ENCODE measurements around the gene MBTPS1.

Gene MBTPS1

DNA sequence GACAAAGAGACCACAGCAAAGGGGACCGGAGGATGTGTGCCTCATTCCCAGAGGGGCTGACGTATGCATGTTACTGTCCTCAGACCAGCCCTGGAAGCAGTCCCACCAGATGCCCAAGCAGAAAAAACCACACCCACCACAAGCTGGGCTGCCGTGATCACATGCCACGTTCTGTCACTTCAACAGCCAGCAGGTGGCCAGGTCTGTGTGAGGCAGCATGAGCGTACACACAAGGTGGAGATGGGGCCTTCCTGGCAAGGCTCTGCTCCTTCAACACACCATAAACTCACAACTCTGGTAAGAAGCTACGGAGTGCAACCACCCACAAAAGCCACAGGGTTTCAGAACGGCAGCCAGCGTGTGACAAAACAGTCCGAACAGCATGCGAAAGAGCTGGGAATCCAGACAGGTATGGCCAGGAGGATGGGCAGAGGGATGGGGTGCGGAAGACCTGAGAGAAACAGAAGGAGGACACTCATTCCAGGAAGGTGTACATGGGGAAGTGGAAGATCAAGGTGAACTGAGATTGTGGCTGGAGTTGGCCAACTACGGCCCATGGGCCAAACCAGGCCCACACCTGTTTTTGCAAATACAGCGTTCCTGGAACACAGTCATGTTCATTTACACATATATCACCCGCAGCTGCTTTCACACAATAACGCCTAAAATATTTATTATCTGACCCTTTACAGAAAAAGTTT lies 27.9 kb downstream of the MBTPS1 start:
- Histone ChIP-seq H3K36me3 (ENCODE audit: control insufficient read depth in 2 of 2, insufficient read depth in 1 of 2, low read length in 2 of 2) (peaks cover 12 to 94% of the 10 kb centered on the region in 2 experiments; a peak in 2 of 3 replicates), H3K27ac (ENCODE audit: extremely low read depth, low read depth, low read length) (no peak overlapping the region), H3K4me3 (ENCODE audit: low read depth, low read length) (no peak overlapping the region), H3K9me3 (ENCODE audit: control insufficient read depth, insufficient read depth, low read depth, low read length) (no peaks in the 10 kb centered on the region), H3K4me1 (ENCODE audit: control insufficient read depth, insufficient read depth, low read length) (no peaks in the 10 kb centered on the region)
- TF ChIP-seq ZNF596 (tag by site-specific recombination; IDR thresholded peaks at IDR 0.05) = no peak
- TF ChIP-seq, protein P1, sequence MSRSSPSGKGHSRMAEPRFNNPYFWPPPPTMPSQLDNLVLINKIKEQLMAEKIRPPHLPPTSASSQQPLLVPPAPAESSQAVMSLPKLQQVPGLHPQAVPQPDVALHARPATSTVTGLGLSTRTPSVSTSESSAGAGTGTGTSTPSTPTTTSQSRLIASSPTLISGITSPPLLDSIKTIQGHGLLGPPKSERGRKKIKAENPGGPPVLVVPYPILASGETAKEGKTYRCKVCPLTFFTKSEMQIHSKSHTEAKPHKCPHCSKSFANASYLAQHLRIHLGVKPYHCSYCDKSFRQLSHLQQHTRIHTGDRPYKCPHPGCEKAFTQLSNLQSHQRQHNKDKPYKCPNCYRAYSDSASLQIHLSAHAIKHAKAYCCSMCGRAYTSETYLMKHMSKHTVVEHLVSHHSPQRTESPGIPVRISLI (tag by site-specific recombination; IDR thresholded peaks at IDR 0.05) = no peak
- peak; percentile 19; the same call in 1 of the 2 replicates for TF ChIP-seq KLF9 (tag by site-specific recombination; IDR thresholded peaks at IDR 0.05; ENCODE audit: low read depth)
- no peak for TF ChIP-seq SP2 (tag by site-specific recombination; IDR thresholded peaks at IDR 0.05)
- no peak for TF ChIP-seq ZNF112 (tag by site-specific recombination; IDR thresholded peaks at IDR 0.05)
- no peak for TF ChIP-seq ZNF335 (tag by site-specific recombination; conservative IDR thresholded peaks at IDR 0.05)
- TF ChIP-seq OSR2 (tag by site-specific recombination; IDR thresholded peaks at IDR 0.05) = no peak
- 0 out of 2 replicates have a peak, but pooled peaks have one; percentile 39 for TF ChIP-seq ZIC2 (tag by site-specific recombination; IDR thresholded peaks at IDR 0.05)
- no peak for TF ChIP-seq ZNF610 (tag by site-specific recombination; IDR thresholded peaks at IDR 0.05; ENCODE audit: borderline replicate concordance)
- POLR2A ChIA-PET = no interaction called here
- CTCF ChIA-PET = interaction anchor here (0.7 to 6.7 kb wide), 4 partner anchors 24 to 98 kb away, joined by 3 to 65 read pairs (median 6); partner anchors contain the start of gene TAF1C

DNA sequence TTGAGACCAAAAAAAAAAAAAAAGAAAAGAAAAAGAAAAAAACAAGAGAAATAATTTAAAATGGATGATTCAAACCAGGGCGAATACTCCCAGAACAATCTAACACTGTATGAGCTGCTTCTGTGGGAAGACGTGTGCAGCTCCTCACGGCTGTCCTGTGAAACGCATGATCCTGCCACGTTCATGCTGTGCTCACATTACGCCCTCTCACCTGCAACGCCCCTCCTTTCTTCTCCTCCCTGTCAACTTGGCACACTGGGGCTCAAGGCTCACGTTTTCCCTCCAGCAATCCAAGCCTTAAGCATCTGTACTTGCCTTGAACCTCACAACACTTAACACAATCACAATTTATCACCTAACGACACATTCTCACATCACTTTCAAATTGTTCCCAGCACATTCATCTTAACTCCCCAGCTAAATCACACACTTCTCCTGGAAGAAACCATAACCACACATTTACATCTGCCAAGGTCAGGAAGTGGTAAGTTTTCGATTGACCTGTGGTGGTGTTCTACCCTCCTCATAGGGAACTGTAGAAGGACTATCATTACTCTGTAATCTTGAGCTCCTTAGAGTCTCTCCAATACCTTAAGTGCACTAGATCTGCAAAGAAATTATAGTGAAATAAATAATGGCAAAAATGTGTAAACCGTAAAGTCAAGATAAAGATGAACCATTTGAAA lies 29.1 kb downstream of the MBTPS1 start:
- ChIA-PET POLR2A (no interaction called here), CTCF (interaction anchor here (0.6 to 6.7 kb wide), 10 partner anchors 17 to 139 kb away, joined by 3 to 65 read pairs (median 4); partner anchors contain the start of genes MBTPS1 and TAF1C)
- H3K4me3 ChIP-seq (ENCODE audit: low read depth, low read length) = no peak overlapping the region
- H3K9me3 ChIP-seq (ENCODE audit: control insufficient read depth, insufficient read depth, low read depth, low read length) = no peaks in the 10 kb centered on the region
- peaks cover 14 to 94% of the 10 kb centered on the region in 2 experiments; a peak in 2 of 3 replicates for H3K36me3 ChIP-seq (ENCODE audit: control insufficient read depth in 2 of 2, insufficient read depth in 1 of 2, low read length in 2 of 2)
- TF ChIP-seq, protein P2, sequence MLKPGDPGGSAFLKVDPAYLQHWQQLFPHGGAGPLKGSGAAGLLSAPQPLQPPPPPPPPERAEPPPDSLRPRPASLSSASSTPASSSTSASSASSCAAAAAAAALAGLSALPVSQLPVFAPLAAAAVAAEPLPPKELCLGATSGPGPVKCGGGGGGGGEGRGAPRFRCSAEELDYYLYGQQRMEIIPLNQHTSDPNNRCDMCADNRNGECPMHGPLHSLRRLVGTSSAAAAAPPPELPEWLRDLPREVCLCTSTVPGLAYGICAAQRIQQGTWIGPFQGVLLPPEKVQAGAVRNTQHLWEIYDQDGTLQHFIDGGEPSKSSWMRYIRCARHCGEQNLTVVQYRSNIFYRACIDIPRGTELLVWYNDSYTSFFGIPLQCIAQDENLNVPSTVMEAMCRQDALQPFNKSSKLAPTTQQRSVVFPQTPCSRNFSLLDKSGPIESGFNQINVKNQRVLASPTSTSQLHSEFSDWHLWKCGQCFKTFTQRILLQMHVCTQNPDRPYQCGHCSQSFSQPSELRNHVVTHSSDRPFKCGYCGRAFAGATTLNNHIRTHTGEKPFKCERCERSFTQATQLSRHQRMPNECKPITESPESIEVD (tag by site-specific recombination; IDR thresholded peaks at IDR 0.05) = no peak
- TF ChIP-seq, protein P3, sequence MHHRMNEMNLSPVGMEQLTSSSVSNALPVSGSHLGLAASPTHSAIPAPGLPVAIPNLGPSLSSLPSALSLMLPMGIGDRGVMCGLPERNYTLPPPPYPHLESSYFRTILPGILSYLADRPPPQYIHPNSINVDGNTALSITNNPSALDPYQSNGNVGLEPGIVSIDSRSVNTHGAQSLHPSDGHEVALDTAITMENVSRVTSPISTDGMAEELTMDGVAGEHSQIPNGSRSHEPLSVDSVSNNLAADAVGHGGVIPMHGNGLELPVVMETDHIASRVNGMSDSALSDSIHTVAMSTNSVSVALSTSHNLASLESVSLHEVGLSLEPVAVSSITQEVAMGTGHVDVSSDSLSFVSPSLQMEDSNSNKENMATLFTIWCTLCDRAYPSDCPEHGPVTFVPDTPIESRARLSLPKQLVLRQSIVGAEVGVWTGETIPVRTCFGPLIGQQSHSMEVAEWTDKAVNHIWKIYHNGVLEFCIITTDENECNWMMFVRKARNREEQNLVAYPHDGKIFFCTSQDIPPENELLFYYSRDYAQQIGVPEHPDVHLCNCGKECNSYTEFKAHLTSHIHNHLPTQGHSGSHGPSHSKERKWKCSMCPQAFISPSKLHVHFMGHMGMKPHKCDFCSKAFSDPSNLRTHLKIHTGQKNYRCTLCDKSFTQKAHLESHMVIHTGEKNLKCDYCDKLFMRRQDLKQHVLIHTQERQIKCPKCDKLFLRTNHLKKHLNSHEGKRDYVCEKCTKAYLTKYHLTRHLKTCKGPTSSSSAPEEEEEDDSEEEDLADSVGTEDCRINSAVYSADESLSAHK (tag by site-specific recombination; IDR thresholded peaks at IDR 0.05) = no peak
- TF ChIP-seq ZNF776 (tag by site-specific recombination; IDR thresholded peaks at IDR 0.05; ENCODE audit: borderline replicate concordance) (no peak), ZNF596 (tag by site-specific recombination; IDR thresholded peaks at IDR 0.05) (no peak), WT1 (tag by site-specific recombination; IDR thresholded peaks at IDR 0.05) (no peak), ZNF266 (tag by site-specific recombination; IDR thresholded peaks at IDR 0.05; ENCODE audit: low read depth) (no peak), ZNF239 (tag by site-specific recombination; IDR thresholded peaks at IDR 0.05) (no peak), ZNF274 (IDR thresholded peaks at IDR 0.05; ENCODE audit: low read length) (no peak), ZNF274 (tag by site-specific recombination; IDR thresholded peaks at IDR 0.05; ENCODE audit: borderline replicate concordance) (no peak), ZNF114 (tag by site-specific recombination; IDR thresholded peaks at IDR 0.05) (no peak), ZNF654 (tag by site-specific recombination; IDR thresholded peaks at IDR 0.05; ENCODE audit: low read depth) (no peak)
- no peaks in the 10 kb centered on the region for H3K4me1 ChIP-seq (ENCODE audit: control insufficient read depth, insufficient read depth, low read length)
- H3K27ac ChIP-seq (ENCODE audit: extremely low read depth, low read depth, low read length) = no peak overlapping the region

Data from HEK293 (cell line).